GM18499 (cell line): Measurements from ENCODE around the gene TM9SF1.

Experiments used
- ATAC-seq: cut with Tn5 transposase; IDR thresholded peaks from one replicate; pipeline ENCODE4 v1.9.1; 2021; ENCODE audit warnings: moderate number of reproducible peaks; ENCODE audit not compliant: insufficient read depth, unreplicated experiment

Gene TM9SF1

DNA sequence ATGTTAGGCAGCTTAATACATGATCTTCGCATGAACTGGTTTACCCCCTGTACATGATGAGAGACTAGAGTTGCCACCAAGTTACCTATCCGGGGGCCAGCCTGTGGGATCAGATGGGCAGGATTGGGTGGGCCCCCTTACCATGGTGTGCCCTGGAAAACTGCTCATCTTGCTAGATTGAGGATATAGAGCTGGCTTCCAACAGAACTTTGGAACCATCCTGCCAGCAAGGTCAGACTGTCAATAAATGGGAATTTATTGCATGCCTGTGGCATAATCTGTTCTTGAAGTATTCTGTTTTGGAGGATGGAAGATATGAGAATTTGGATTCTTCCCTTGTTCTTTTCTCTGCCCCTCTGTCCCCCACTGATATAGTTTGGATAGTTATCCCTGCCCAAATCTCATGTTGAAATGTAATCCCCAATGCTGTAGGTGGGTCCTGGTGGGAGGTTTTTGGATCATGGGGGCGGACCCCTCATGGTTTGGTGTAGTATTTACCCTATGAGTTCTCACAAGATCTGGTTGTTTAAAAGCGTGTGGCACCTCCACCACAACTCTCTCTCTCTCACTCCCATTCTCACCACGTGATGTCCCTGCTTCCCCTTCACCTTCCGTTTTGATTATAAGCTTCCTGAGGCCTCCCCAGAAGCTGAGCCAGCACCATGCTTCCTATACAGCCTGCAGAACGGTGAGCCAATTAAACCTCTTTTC lies 3.7 kb upstream of the TM9SF1 start:
- no peak for ATAC-seq

DNA sequence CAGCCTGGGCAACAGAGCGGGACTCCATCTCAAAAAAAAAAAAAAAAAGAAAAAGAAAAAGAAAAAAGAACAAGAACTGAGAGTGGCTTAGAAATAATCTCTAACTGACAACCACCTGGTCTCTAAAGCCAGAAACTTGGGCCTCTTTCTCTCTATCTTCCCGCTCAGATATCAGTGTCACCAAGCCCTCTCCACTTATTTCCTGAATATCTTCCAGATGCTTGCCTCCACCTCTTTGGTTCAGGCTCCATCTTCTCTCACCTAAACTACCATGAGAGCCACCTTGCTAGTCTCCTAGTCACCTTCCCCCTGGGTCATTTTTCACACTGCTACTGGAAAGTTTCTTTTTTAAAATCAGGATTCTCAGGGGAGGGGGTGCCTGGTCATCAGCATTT lies 1.8 kb upstream of the TM9SF1 start:
- no peak for ATAC-seq

DNA sequence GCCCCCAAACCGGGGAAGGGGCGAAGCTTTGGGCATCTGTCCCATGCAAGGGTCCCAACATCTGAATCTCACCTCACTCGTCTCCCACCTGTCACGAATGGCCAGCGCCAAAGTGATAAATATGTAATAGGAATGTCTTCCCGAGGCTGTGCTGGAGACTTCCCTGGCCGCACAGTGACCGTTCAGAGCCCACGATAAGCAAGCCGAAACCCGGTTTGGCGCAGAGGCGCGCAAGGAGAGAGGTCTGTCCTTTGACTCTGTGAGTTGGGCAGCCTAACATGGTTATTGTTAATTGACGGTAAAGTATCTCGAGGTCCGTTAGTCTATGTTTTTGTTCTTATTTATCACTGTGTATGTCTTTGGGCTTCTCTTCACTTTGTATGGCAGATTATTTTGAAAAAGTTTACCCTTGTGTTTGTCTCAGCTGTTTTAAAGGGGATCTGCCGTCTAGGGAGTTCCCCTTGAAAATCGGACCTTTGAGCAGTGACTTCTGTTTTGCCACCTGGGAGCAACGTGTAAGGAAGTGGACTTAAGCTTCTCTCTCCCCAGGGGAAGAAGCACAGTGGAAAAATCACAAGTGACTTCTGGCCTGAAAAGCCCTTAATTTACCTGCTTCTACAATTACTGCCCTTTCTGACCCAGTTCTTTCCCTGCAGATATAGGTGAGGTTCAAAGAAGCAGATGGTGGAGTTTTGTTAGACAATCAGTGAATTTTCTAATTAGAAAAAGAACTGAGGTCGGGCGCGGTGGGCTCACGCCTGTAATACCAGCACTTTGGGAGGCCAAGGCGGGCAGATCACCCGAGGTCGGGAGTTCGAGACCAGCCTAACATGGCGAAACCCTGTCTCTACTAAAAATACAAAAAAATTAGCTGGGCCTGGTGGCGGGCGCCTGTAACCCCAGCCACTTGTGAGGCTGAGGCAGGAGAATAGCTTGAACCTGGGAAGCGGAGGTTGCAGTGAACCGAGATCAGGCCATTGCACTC lies 1.1 kb upstream of the TM9SF1 start:
- no peak for ATAC-seq

DNA sequence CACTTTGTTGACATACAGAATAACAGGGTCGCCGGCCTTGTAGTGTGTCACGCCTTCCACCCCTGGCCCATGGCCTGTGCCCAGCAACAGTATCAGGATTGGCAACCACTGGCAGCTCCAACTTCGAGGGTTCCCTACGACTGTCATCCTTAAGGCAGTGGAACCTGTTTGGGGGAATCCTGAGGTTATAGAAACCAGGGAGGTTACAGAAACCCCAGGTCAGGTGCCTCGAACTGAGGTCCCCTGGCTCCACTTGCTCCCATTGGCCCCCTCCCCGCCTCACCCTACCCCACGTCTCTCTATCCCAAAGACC lies 412 bp downstream of the TM9SF1 start:
- ATAC-seq, result no peak

DNA sequence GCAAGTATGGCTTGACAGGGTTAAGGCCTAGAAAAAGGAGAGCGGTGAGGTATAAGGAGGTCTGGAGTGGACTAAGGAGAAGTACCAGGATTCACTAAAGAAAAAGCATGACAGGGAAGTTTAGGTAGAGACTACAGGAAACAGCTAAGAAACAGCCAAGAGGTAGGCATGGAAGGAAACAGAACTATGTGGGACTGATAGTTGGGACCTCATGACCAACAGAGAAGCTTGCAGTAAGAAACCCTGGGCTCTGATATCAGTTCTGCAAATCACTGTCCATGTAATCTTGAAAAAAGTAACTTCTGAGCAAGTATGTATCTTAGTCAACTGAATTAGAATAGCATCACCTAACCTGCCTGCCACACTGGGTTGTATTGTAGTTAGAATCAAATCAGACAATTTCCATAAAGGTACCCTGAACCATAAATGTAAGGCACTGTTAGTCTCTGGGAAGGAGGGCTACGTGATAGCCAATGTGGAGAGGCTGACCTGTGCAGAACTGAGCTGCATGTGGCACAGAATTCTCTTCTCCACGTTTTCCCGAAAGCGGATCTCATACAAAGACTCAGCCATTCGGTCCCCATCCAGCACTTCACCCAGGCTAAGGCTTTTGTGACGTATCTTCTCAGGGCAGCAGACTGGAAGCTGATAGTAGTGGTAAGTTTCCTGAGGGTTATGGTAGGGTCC lies 912 bp downstream of the TM9SF1 start:
- ATAC-seq, result no peak

DNA sequence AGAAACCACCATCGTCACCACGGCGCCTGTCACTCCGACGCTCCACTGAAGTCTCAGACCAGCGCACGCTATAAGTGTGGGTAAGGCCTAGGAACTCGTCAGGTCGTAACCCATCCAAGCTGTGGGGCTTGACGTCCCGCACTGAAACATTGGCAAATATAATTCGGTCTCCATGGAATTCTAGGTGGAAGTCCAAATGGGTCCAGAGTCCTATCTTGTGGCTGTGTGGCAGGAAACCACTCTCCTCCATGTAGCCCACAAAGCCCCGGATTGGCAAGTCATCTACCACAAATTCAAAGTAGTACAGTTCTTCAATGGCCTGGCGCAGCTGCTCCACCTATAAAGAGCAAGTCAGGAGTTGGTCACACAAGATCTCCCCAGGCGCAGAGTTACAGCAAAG lies 2.3 kb downstream of the TM9SF1 start:
- ATAC-seq, result no peak

DNA sequence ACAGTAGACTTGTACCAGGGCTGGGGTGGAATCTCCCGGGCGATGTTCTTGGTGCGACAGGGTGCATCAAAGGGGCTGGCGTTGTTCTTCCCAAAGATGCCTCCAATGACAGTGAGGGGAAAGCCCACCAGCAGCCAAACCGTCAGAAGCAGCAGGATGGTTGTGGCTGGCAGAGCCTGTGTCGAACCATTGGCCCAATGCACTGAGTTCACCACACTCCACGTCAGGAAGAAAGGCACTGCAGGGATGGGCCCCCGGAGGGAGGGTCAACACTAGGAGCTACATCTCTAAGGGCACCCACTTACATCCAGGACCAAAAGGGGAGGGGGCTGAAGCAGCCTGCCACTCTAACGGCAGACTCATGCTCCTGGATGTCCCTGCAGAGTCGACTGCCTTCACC lies 4.8 kb downstream of the TM9SF1 start:
- no peak for ATAC-seq

DNA sequence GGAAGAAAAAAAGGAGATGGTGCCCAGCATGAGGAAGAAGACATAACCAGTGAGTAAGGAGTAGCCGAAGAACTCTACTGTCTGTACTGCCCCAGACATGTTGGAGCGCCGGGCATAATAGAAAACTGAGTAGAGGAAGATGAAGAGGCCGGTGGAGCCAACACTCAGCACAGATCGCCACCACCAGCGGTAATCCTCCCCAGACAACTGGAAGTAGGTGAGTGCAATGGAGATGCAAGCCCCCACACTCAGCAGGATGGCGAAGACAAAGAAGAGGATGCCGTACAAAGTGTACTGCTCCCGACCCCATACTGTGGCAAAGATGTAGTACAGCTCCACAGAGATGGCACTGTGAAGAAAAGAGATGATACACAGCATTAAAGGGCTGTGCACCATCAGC lies 5.8 kb downstream of the TM9SF1 start:
- no peak for ATAC-seq

DNA sequence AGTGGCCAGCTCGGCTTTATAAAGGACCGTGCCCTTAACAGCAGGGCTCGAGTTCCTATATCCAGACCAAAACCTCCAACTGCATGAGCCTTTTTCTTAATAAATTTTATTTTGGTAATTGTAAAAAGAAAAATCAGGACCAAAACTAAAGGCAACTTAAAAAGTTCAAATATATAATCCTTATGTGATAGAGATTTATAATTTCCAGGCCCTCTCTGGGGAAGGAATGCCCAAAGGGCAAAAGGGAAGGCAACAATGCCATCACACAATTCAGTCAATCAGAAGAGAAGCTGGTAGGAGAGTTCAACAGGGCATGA lies 6.2 kb downstream of the TM9SF1 start:
- no peak for ATAC-seq

DNA sequence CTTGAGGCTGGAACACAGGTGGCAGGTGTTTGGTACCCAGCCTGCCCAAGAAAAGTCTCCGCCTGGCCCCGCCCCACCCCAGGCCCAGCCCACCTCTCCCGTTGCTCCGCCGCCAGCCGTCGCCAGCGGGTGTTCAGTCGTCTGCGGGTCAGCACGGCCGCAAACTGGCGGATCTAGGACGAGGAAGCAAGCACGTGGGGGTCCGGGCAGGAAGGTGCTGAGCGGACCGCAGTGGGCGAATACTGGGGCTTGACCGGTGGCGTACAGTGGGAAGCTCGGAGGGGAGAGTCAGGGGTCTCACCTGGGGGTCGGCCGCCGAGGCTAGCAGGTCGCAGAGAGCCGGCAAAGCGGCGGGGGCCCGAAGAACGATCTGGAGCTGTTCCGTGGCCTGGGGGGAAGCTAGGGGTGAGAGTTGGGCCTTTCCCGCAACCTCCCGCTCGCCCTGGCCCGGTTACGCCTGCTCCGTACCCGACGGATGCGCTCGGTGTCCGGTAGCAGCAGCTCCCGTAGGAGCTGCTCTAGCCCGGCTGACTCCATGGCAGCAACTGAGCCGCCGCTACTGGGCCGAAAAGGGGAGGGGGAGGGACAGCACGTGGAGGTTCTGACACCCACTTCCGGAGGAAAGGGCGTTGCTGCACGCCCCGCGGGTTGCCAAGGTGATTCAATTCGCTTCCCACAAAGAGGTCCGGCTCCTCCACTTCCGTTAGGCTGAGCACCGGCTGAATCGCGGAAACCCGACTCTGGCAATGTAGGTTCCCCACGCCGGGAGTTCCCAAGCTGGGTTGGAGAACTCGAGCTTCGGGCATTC lies 6.8 kb downstream of the TM9SF1 start, which contains the start of gene IPO4:
Gene IPO4, minus strand, starts transcription at position 566 of the 808 bp plus-strand sequence. Its CDS starts 29 bp downstream, at position 537.
- peak; percentile 55 for ATAC-seq

DNA sequence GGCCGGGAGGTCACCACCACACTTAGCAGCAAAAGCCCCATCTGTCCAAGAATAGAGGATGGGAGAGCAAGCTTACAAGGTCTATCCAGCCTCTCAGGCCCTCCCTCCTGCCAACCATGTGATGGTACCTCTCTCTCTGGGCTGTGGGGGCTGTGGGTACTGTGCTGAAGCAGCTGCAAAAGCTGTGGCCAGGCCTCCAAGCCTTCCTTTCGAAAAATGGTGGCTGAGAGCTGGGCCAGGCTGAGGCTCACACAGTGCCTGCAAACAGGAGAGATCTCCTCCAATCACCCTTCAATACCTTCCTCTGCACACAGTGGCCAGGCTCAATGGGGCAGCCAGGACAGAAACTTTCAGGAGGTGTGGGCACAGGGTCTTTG lies 7.7 kb downstream of the TM9SF1 start:
- ATAC-seq, result no peak

DNA sequence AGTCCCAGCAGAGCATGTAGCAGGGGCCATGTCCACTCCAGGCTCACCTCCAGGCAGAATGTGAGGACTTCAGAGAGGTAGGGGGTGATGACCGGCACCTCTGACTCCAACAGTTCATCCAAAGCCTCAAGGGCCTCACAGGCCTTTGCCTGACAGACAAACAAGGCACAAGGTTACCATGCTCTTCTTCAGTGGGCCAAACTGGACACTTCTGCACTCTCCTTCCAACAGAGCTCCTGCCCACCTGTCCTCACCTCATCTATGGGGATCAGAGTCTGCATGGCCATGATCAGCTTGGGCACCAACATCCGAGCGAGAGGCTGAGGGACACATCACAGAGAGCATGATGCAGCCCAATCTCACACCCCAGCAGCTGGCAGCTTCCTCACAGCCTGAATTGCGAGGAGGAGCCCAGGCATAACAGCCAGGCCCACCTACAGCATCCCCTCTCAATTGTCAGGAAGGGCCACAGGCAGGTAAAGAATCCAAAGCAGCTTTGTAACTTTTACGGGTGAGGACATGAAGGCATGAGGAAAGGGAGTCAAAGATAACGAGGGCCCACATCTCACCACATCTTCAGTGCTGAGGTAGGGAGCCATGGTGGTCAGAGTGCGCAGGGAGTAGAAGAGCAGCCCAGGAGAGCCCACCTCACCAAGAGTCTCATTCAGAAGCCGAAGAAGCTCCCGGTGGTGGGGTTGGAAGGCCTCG lies 8.3 kb downstream of the TM9SF1 start:
- no peak for ATAC-seq

DNA sequence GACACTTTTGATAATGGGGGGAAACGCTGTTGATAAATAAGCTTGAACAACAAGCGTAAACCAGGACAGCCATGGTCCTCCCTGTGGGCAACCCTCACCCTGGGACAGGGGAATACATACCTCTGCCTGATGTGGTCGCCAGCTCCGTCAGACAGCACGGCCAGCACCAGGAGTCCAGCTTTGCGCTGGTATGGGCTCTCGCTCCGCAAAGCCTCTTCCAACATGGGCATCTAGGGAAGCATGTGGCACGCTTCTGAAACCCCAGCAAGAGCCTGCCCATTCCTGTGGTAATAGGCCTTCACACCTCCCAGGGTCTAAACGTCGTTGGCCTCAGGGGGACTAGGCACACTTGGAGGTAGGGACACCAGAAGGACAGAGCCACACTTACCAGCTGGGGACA lies 9.5 kb downstream of the TM9SF1 start:
- no peak for ATAC-seq

DNA sequence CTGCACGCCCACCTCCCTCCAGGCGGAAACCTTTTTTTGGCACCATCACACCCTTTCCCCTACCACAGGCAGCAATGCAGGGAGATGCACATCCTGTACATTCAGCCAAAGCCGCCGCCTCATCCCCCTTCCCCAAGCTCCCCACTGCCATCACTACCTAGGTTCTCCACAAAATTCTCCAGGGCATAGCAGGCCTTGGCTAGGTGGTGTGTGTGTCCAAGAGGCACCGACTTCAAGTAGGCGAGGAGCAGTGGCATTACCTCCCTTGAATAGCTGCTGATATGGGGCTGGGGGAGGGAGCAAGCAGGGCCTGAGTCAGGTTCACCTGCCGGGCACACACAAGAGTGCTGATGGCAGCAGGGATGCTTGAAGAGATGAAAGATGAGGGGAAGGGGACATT lies 10.2 kb downstream of the TM9SF1 start:
- no peak for ATAC-seq

DNA sequence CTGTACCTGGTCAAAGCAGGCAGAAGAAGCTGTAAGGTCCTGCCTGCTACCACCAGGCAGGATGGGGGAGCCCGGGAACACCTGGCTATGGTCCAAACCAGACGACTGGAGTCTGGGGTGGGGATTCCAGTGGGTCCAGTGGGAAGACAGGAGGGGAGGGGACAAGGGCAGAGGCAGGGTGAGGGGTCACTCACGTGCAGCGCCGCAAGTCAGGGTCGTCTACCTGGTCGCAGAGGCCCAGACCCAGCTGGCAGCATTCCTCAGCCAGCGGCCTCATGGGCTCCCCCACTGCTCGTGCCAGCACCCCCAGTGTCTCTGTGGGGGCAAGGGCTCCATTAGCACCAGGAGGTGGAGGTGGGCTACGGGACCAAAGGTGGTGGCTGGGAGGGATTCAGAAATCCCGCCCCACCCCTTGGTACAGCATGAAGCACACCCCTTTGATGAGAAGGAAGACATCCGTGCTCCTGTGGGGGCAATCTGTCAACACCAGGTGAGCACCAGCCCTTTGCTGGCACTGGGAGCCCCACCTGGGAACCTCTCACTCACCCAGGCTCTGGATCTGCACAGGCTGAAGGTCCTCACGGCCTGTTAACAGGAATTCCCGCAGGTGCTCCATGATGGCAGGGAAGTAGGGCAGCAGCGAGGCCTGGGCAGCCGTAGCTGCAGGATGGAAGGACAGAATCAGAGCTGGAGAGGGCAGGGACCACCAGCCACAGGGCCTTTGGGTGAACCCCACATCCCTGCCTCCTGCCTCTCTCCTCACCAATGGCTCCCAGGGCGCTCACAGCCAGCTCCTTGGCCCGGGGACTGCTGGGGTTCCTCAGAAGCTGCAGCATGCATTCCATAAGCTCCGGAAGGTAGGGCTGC lies 10.9 kb downstream of the TM9SF1 start:
- ATAC-seq, result no peak

DNA sequence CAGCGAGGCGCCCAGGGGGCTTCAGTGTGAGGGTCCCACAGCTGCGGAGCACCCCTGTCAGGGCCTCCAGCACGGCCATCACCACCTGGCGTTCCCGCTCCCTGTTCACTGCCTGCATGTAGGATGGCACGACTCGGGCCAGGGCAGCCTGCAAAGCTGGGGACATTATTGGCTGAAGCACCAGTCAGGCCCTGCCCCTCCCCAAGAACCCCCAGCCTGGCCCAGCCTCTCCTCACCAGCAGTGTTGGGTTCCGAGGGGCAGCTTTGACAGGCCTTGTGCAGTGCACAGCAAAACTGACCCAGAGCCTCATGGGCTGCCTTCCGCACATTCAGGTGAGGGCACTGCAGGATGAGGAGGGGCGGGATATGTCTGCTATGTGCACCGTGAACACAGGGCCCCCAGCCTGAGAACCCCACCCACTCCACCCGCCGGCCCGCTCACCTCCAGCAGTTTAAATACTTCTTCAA lies 12.2 kb downstream of the TM9SF1 start:
- ATAC-seq, result no peak

DNA sequence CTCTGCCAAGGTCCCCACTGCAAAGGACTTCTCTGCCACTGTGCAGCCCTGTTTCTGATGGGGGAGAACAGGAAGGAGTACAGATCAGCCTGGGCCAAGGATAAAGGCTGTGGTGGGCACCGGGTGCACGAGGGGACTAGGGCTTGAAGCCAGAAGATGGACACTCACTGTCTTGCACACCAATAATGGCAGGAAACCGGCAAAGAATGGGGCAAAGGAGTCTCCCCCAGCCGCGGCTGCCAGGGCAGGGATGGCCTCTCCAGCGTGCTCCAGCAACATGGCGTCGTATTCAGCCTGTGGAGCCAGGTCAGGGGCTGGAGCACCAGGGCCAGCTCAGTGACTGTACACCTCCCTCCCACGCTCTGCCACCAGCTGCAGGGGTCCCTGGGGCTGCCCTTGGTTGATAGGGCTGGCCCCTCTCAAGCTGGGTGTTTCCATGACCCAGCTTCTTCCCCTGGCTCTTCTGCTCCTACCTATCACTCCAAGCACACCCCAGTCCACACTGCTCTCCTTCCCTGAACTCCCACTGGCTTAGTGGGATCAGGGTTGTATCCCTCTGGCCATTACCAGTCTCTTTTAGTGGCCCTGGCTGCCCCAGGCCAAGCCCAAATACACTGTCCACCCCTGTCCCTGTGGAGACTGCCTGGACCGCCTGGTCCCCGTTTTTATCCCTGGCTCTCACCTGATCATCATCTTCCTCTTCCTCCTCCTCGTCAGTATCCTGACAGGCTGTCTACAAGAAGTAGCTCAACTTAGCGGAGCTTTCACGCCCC lies 12.9 kb downstream of the TM9SF1 start:
- ATAC-seq, result no peak
